GM19035 (cell line): ENCODE data around the gene SWSAP1.
"Not testable (repeated sequence)": the region's sequence is repeated elsewhere in the genome, so short reads cannot be mapped to it uniquely, and the experiment has no call there.

Source experiments
- ATAC-seq: cut with Tn5 transposase; IDR thresholded peaks from one replicate; pipeline ENCODE4 v1.9.1; 2021; ENCODE audit not compliant: unreplicated experiment

Gene SWSAP1

GRCh38 chr19:11378319-11379189, 4.1 kb downstream of the SWSAP1 start:
- no peak for ATAC-seq

- not testable (repeated sequence) for ATAC-seq
Observed at GRCh38 chr19:11379269-11379845, 4.9 kb downstream of the SWSAP1 start.

- ATAC-seq = no peak
Observed at GRCh38 chr19:11379857-11380350, 5.4 kb downstream of the SWSAP1 start.

GRCh38 chr19:11380653-11381537, 6.4 kb downstream of the SWSAP1 start:
- ATAC-seq = peak; percentile 75

- ATAC-seq = no peak
Observed at GRCh38 chr19:11382898-11383705, 8.6 kb downstream of the SWSAP1 start.

- ATAC-seq = no peak
Observed at GRCh38 chr19:11383706-11384048, 9.2 kb downstream of the SWSAP1 start.

- ATAC-seq = no peak
Observed at GRCh38 chr19:11384778-11385129, 10.3 kb downstream of the SWSAP1 start.

- no peak for ATAC-seq
Observed at GRCh38 chr19:11387162-11388034, 12.9 kb downstream of the SWSAP1 start.

GRCh38 chr19:11390359-11390758, 15.9 kb downstream of the SWSAP1 start:
- ATAC-seq = no peak

- no peak for ATAC-seq
Observed at GRCh38 chr19:11390933-11391680, 16.6 kb downstream of the SWSAP1 start.

GRCh38 chr19:11397089-11397610, 22.7 kb downstream of the SWSAP1 start:
- no peak for ATAC-seq

GRCh38 chr19:11399667-11400066, 25.2 kb downstream of the SWSAP1 start:
- ATAC-seq = no peak

GRCh38 chr19:11400798-11401197, 26.3 kb downstream of the SWSAP1 start:
- ATAC-seq = no peak

- ATAC-seq = no peak
Observed at GRCh38 chr19:11401808-11402543, 27.5 kb downstream of the SWSAP1 start.

- no peak for ATAC-seq
Observed at GRCh38 chr19:11404588-11405222, 30.2 kb downstream of the SWSAP1 start.

GRCh38 chr19:11405846-11406643, 31.6 kb downstream of the SWSAP1 start:
- no peak for ATAC-seq
